Suprapubic skin (tissue), 4 donors: Measurements from ENCODE around the gene LMCD1.

Experiments
- EP300 ChIP-seq: sonication (generic); formaldehyde crosslinking; IDR thresholded peaks from one replicate; pipeline ENCODE4 v1.6.1; 2017; ENCODE audit warnings: antibody characterized with exemption
- POLR2A ChIP-seq, 2 donors: fragments of 450-650 bp; IDR thresholded peaks; one replicate each; pipeline ENCODE4 v1.6.1; 2017; ENCODE audit warnings: antibody characterized with exemption in 2 of 2, mild to moderate bottlenecking in 2 of 2, moderate library complexity in 2 of 2
- POLR2AphosphoS5 ChIP-seq, 3 donors: sonication (generic); formaldehyde crosslinking; IDR thresholded peaks; one replicate each; pipeline ENCODE4 v1.6.1; 2017; ENCODE audit warnings: antibody characterized with exemption in 3 of 3
- TF ChIP-seq, protein P1 (sequence below), 2 donors: fragments of 200-600 bp in 1 of 2; fragments of 450-650 bp in 1 of 2; sonication (generic) in 1 of 2; IDR thresholded peaks; one replicate each; pipeline ENCODE4 v1.5.1; 2016 to 2019; ENCODE audit warnings: antibody characterized with exemption in 2 of 2, mild to moderate bottlenecking in 1 of 2, moderate library complexity in 1 of 2

DNA sequence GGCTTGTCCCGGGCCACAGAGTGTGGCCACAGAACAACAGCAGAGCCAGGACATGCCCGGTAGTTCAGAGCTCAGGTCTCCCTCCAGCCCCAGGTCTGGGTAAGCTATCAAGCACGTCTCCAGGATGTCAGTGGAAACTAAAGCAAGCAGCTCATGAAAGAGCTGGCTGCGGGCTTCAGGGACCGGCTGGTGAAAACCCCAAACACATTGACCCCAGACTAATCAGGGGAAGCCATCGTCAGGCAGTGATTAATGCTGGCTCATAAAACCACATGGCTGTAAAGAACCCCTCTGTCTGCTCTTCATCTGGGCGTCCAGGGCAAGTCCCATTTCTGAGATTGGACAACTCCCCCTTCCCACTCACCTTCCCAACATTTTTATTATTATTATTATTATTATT is 37.8 kb downstream of the LMCD1 start:
- TF ChIP-seq, protein P1, sequence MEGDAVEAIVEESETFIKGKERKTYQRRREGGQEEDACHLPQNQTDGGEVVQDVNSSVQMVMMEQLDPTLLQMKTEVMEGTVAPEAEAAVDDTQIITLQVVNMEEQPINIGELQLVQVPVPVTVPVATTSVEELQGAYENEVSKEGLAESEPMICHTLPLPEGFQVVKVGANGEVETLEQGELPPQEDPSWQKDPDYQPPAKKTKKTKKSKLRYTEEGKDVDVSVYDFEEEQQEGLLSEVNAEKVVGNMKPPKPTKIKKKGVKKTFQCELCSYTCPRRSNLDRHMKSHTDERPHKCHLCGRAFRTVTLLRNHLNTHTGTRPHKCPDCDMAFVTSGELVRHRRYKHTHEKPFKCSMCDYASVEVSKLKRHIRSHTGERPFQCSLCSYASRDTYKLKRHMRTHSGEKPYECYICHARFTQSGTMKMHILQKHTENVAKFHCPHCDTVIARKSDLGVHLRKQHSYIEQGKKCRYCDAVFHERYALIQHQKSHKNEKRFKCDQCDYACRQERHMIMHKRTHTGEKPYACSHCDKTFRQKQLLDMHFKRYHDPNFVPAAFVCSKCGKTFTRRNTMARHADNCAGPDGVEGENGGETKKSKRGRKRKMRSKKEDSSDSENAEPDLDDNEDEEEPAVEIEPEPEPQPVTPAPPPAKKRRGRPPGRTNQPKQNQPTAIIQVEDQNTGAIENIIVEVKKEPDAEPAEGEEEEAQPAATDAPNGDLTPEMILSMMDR (IDR thresholded peaks at IDR 0.05) = no peak
- no peak for TF ChIP-seq POLR2AphosphoS5 (IDR thresholded peaks at IDR 0.05)
- TF ChIP-seq POLR2A (IDR thresholded peaks at IDR 0.05) = no peak
- TF ChIP-seq EP300 = no peak
